Kasumi-1 (cell line): ENCODE measurements around the gene UBR4.
"Not testable (repeated sequence)": the region's sequence is repeated elsewhere in the genome, so short reads cannot be mapped to it uniquely, and the experiment has no call there.

ENCODE experiments used
- DNase-seq, 2 experiments: peaks; one replicate each; lab custom pipeline; 2025; lab: John Stamatoyannopoulos, UW

UBR4 gene

DNA sequence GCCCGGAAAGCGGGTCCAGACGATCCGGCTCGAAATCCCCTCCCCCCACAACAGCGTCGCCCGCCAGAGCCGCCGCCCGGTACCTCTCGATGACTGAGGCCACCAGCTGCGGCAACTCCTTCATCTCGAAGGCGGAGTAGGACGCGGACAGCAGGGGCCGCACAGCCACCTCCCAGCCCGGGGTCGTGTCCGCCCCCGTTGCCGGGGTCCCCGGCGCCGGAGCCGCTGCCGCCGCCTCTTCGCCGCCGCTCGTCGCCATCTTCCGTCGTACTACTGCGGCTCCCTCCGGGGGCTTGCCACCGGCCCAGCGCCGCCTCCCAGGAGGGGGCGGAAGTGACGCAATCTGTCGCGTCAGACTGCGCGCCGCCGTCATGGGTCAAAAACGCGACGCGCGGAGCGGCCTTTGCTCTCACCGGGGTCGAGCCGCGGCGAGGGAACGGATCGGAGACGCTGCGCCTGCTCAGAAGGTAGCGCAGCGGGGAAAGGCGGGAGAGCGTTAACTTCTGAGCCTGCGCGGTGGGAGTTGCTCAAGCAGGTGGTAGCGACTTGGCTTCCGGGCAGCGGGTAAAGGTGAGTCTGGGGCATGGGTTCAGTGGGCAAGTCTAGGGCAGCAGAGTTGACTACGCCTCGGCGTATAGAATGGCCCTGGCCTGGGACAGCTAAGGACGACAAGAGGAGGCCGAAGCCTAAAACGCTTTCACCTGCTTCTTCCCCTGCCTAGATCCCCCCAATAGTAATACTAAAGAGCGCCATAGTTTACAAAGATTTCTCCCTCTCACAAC lies at the start of gene UBR4:
Gene UBR4, minus strand, starts transcription at position 277 of the 782 bp plus-strand sequence. Its CDS starts 18 bp downstream, at position 259.
- DNase-seq, result peak; percentile 88 to 94

DNA sequence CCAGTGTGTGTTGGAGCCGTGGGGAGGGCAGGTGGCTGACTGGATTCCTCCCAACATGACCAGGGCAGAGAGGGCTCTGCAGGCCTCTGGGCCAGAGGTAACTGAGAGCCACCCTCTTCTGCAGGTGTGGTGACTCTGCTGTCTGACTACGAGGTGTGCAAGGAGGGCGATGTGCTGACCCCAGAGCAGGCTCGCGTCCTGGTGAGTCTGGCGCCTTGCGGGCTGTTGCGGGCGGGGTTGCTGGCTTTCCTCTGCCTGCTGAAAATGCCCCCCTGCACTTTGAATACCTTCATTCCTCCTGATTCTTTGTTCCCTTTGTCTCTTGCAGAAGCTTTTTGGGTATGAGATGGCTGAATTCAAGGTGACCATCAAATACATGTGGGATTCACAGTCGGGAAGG lies 48.3 kb upstream of the UBR4 start:
- DNase-seq, result no peak

DNA sequence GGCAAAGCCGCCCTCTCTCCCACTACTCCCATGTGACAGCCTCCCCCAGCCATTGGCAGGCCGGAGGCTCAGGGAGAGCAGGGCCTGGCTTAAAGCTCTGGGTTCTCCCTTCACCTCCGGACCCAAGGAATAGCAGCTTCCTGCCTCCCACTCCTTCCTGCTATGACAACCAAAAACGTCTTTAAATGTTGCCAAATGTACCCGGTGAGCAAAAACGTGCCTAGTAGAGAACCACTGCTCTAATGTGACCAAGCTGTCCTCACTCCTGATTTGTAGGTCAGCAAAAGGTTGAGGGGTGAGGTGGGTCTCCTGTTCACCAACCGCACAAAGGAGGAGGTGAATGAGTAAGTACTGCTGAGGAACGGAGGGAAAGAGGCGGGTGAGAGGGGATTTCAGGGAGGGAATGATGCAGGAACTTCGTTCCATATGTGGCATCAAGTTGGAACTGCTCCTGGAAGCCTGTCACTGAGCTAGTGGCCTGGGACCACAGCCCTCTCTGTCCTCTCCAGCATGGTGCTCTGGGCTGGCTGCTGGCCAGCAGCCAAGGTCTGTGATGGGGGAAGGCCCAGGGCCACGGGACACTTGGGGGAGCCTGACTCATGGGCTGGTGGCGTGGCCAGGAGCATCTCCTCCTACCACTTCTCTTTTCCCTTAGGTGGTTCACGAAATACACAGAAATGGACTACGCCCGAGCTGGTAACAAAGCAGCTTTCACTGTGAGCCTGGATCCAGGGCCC lies 47.3 kb upstream of the UBR4 start:
- no peak for DNase-seq

DNA sequence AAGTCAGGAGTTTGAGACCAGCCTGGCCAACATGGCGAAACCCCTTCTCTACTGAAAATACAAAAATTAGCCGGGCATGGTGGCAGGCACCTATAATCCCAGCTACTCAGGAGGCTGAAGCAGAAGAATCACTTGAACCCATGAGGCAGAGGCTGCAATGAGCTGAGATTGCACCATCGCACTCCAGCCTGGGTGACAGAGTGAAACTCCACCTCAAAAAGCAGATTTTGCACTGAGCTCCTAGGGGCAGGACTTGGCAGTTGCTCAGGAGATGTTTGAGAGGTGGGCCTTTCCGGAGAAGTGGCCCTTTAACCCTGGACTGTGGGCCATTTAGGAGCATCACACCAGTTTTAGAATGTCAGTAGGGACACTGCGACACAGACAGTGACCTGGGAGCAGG lies 46.2 kb upstream of the UBR4 start:
- not testable (repeated sequence) for DNase-seq

DNA sequence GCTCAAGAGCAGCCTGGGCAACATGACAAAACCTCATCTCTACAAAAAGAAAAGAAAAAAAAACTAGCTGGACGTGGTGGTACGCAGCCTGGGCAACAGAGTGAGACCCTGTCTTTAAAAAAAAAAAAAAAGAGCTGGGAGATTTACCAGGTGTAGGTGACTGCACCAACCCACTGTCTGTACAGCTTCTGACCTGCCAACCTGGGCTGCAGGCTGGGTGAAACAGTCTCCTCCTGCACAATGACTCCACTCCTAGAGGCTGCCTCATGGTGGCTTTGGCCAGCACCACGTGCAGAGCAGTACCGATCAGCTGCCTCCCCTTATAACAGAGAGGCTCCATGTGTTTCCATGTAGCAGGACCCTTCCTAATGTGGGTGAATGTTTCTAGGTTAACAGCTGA lies 45.2 kb upstream of the UBR4 start:
- DNase-seq, result no peak

DNA sequence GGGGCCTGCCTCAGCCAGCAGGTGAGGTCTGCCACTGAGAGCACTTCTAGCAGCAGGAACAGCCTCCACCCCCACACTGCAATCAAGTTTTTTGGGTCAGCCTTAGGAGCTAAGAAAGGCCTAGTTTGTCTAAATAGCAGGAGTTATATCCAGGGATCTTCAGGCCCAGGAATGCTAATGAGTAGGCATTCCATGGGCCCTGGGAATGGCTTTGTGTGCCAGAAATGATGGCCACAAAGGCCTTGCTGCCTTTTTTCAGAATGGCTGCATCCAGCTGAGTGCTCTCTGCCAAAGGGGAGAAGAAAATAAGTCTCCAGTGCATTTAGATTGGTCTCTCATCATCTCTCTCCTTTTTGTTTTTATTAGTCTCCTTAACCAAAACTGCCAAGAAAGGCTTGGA lies 44.4 kb upstream of the UBR4 start:
- DNase-seq, result no peak

DNA sequence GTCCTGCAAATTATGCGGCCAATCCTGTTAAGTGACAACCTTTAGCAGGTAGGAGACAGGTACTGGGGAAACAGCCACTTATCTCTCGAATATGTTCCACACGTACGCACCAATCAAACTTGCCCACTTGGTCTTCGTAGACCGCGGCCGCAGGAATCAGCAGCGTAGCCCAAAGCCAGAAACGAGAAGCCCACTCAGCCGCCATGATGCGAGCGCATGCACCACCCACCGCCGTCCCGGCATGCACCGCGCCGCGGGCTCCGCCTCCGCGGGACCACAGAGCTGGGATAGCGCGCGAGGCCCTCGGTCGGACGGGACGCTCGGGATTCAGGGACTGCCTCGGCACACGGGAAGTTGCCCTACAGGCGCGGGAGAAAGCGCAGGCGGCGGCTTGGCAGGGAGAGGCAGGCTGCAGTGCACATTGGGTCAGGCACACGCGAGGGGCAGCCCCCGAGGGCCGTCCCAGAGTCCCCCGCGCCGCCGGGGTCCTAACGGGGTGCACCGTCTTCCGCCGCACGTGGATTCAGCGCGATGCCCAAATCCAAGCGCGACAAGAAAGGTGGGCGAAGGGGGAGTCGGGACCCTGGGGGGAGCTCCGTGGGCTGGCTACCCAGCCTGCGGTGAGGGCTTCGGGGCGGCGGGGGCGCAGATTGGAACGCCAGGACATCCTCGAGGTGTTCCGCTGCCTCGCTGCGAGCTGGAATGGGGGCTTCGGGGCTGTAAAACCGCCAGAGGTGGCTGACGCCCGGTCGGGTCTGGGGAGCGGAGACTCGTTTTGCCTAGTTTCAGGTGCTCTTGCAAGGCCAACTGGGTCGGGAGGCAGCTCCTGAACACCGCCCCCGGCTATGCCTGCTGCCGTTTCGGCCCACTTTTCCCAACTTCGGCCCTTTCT lies 41.5 kb upstream of the UBR4 start, which contains the start of the genes EMC1 and MRTO4:
Gene EMC1, minus strand, starts transcription at position 220 of the 892 bp plus-strand sequence. Its CDS starts 15 bp downstream, at position 205.
Gene MRTO4, plus strand, starts transcription at position 501 of the 892 bp plus-strand sequence. Its CDS starts 31 bp downstream, at position 532.
- DNase-seq, result peak; percentile 76 to 78

DNA sequence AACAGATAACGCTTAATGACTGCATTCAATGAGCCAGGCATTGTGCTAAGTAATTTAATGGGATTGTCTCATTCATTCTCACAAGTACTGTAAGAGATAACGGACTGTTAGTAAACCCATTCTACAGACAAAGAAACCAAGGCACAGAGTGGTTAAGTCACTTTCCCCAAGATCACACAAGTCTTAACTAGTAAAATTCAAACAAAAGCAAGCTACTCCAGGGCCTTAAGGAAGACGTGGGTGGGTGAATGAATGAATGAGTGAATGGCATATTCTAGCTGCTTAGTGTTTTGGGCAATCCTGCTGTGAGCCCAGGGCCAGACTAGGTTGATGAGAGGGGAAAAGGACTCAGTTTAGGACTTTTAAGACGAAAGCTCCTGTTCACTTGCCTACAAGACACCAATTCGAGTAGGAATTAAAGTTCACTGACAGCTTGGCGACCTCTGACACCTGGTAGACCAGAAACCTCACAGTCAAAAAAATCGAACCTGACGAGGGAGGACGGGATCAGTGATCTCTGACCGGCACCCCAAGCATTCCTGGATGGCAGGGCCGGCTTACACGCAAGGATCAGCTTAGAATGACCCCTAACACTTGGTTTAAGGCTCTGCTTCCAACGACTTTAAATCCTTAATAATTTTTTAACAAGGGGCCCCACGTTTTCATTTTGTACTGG lies 40.7 kb upstream of the UBR4 start:
- no peak for DNase-seq

DNA sequence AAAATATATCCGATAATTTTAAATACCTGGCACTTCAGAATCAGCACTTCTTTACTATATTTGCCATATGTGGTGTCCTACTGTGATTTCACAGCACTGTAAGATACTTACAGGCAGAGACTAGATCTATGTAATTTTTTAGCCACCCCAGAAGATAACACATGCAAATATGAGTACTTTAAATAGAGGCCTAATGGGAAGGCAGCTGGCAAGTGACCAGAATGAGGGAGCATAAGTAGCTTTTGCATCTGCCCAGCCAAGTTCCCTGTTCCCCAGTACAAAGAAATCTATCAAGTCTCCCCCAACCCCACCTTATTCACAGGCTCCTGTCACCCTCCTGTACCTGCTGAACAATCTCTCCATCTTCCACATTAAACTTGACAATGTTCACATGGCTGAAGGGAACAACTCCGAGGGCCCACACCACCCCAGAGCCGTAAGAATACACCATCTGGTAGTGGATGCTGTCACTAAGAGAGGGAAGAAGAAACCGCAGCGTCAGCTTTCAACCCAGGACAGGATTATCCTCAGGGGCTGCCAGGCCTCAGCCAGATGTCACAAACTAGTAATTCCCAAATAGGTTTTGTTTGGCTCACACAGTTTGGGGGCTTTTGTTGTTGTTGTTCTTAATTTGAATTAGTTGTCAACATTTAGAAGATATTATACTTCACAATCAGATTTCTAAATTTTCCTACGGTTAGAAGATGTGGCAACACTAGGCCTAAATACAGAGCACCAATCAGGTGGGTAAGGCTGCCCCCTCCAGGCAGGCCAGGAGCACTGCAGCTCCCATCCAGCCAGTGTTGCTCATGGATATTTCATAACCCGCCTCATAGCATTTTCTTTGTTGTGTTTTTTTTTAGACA lies 30.8 kb upstream of the UBR4 start:
- DNase-seq, result peak; percentile 71 to 72

DNA sequence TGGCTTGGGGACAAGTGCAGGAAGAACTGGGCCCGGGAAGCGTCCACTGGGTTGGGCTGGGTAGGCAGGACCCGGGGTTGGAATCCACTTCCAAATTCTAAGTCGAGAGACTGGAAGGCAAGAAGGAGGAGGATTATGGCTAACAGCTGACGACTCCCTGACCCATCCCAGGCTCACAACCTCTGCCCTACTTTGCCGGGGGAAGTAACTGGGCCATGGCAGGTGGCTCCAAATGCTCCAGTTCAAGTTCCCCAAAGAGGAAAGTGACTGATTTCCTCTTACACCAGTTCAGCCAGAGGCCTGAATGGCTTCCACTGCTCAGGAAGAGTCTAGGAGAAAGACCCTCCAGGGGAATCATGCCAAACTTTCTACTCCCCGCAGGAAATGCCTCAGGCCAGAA lies 29.8 kb upstream of the UBR4 start:
- no peak for DNase-seq

DNA sequence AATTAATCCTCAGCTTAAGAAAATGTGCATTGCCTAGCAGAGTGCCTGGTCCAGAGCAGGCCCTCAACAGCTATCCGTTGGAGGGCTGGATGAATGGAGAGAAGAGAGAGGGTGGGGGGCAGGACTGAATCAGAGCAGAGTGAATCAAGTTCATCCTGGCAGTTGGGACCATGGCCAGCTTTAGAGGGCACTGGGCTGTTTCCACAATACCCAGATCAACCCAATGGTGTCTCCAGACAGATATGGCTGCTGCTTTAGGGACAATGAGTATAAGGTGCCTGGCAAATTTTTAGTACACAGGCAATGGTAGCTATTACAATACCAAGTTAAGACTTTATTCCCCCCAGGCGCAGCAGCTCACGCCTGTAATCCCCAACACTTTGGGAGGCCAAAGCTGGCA lies 24.2 kb upstream of the UBR4 start:
- no peak for DNase-seq

DNA sequence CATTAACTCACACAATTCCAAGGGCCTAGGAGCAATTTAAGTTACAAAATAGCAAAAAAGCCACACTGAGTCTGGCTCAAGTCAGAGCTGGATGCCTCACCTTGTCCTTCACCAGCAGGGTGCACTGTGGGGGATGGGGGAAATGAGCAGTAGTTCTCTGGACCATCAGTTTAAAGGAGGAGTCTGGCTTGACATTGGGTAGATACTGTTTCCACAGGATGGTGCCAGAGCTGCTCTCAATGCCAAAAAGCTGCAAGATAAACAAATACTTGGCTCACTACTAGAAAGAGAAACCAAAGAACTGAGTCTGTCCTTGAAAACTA lies 22.4 kb upstream of the UBR4 start:
- peak in 1 of 2 experiments; percentile 1 for DNase-seq

DNA sequence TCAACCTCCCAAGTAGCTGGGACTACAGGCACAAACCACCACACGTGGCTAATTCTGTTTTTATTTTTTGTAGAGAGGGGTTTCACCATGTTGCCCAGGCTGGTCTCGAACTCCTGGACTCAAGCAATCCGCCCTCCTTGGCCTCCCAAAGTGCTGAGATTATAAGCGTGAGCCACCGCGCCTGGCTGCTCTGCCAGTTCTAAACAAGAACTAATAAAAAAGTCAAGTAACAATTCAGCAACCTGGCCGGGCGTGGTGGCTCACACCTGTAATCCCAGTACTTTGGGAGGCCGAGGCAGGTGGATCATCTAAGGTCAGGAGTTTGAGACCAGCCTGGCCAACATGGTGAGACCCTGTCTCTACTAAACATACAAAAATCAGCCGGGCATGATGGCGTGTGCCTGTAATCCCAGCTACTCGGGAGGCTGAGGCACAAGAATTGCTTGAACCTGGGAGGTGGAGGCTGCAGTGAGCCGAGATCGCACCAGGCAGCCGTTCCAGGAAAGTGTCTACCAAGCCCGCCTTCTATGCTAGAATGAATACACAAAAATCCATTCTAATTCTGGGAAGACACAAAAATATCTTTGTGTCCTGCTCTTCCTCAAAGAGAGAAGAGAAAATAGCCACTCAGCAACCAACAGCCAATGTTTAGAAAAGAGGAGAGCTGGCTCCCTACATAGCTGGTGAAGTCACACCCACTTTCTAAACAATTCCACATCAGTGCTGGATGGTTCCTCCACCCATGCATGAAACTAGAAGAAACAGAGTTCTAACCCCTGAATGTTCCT lies 21.9 kb upstream of the UBR4 start:
- not testable (repeated sequence) for DNase-seq

DNA sequence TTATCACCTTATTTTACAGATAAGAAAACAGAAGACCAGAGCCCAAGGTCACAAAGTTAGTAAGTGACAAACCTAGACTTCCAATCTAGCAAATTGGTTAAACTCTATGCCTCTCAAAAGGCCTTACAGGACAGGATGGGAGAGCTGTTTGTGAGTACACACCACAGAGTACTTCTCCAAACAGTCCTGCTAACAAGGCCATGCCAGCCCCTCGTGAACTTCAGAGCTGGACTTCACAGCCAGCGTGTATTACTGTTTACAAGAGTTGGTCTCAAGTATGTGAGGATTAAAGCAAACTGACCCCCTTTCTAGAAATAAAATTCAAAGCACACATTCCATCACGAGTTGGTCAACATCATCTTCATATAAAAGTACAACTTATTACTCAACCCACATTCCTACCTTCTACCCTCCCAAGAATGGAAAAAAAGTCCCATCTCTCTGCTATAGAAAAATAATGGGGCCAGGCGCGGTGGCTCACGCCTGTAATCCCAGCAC lies 19.8 kb upstream of the UBR4 start:
- no peak for DNase-seq

DNA sequence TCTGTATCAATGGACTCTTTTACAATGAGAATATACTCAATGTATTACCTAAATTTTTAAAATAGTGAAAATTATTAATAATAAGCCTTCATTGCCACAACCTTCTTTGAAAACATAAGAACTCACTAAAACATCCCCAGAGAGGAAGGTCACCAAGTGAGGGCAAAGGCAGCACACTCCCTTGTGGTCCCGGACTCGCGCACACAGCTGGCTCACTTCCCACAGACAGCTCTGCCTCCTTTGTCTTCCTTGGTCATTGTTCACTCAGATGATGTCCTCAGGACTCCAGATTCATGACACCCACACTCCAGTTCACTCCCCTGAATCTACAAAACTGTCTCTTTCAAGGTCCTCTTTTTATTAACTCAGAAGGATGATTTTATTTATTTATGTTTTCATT lies 19.2 kb upstream of the UBR4 start:
- no peak for DNase-seq

DNA sequence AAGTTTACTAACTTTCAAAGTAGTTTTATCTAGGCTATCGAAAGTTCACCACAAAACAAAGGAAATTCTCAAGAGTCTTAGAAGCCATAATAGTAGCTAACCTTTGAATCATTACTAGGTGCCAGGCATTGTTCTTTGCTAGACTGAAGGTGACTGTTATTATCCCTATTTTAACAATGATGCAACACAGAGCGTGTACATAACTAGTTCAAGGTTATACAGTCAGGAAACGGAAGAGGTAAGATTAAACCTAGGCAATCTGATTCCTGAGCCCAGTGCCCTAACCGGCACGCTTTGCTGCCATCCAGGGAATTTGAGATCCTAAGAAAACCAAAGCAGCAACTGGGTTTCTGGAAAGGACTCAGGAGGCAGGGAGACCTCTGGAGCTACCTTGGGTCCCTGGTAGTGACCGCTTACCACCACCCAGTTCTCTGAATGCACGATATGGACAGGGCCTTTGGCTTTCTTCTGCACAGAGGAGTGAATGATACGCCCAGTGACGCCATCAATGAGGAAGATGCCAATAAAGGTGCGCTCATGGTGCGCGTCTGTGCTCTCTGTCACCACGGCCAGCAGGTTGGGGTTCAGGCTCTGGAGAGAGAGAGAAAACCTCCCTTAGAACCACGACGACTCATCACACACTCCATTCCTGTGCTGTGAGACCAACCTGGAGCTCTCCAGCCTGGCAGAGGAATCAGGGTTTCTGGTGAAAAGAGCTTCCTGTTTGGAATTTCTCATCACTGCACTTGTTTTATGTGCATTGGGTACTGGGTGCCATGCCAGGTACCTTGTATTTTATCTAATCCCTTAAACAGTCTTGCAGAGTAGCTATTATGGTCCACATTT lies 13.1 kb upstream of the UBR4 start:
- DNase-seq, result no peak

DNA sequence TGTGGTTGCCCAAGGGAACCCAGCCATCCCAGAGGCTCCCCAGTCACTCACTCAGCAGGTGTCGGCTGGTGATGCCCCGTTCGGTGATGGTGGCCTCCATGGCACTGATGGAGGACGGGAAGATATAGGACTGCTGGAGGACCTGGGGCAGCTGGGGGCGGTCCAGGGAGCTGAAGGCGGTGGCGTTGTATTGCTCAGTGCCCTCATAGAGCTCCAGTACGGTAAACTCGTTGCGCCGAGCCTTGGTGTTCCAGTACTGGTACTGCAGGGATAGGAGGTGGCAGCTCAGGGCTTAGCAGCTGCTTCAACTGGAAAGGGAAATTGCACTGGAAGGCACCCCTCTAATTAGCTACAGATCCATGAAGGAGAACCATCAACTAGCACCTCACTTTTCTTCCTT lies 12.5 kb upstream of the UBR4 start:
- DNase-seq, result no peak

DNA sequence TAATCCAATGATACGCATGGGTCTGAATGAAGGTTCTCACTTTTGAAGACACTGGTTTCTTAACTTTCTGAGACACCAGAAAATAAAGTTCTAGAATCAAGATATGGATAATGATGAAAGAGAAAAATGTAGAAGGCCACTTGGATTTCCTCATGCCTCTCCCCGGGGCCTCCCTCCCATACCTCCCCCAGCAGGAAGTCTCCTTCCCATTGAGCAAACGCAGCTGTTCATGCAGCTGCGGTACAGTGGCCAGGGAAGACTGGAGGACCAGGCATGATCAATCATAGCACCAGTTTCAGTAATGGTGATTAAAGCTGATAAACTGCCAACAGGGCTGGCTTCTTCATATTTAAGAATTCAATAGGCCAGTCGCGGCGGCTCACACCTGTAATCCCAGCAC lies 10.9 kb upstream of the UBR4 start:
- peak in 1 of 2 experiments; percentile 2 for DNase-seq
